PC-9 (cell line): ENCODE data around the gene PCLO.

Experiments
- CTCF ChIP-seq: fragments of 200-600 bp; sonication (generic); conservative IDR thresholded peaks from 2 replicates; pipeline ENCODE4 v1.6.1; 2017; ENCODE audit warnings: mixed run types, antibody characterized with exemption, mild to moderate bottlenecking, moderate library complexity
- EZH2 ChIP-seq: fragments of 200-600 bp; sonication (generic); IDR thresholded peaks from 2 replicates; pipeline ENCODE4 v1.8.0; 2017; ENCODE audit warnings: antibody characterized with exemption, low read depth

DNA sequence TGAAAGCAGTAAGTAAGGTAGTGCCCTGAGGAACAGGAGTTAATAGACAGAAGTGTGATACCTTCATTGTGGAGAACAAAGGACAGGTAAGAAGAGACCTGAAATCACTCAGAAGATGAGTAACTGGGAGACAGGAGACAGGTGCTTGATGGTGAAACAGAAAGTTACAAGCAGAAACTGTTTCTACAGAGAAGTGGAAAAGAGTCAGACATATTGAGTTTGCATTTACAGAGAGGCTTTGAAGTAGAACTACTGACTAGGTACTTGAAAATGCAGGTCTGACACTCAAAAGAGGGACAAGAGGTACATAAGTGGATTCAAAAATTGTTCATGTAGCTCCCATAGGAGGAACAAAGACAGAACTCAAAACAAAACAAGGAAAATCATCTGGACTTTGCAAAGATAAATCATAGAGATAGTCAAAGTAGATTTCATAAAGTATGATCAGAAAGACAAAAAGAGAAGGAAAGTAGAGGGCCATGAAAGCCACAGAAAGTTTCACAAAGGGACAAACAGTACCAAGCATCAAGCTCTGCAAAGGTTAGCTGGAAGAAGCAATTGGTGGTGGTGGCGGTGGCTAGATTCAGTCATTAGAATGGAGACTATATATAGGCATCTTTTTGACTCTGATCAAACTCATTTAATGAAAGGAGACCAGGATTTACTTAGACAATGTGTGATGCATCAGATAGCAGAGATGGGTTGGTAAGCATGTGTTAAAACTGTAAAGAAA lies 198.4 kb downstream of the PCLO start:
- TF ChIP-seq CTCF: no peak
- no peak for TF ChIP-seq EZH2
